CD1c-positive myeloid dendritic cell (primary cell): Measurements from ENCODE around the gene TUSC2.
"Not testable (repeated sequence)": the region's sequence is repeated elsewhere in the genome, so short reads cannot be mapped to it uniquely, and the experiment has no call there.

Source experiments
- DNase-seq: peaks from one replicate; pipeline ENCODE4 v3.0.0-alpha.2; 2016; ENCODE audit errors: extremely low spot score

Gene TUSC2

DNA sequence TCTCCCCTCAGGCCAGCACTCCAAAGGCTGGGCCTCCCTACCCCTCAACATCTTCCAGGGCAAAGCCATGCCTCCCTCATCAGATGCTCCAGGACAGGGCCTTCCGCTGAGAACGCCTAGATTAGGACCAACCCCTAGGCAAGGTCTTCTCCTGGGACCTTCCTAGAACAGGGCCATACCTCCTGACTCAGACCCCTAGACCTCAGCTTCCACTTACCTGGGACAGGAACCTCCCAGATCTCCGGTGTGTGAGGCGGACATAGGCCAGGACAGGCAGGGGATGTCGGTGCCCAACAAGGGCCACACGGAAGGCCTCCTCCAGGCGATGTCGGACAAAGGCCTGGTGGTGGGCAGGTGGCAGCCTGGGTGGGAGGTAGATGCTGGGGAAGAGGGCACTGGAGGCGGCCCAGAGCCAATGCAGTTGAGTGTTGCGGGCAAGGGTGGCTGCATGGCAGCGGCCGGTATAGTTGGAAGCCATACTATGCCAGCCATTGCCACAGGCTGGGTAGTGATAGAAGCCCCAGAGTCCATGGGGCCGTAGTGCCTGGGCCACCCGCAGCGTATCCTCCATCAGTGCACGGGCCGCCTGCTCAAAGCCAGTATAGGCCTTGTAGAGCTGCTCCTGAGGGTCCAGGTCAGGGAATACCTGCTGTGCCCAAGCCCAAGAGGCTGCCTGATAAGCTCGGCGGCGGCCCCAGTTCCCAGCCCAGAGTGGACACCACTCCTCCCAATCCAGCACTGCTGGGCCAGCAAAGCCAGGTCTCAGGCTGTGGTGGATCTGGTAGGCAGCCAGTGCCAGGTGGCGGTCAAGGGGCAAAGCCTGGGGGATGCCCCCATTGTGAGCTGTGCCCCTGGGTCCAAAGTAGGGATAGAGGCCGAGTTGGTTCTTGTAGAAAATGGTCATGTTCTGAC lies 33.3 kb downstream of the TUSC2 start:
- DNase-seq, result no peak

GRCh38 chr3:50294089-50294488 lies 33.9 kb downstream of the TUSC2 start:
- DNase-seq, result no peak

GRCh38 chr3:50293079-50293801 lies 34.8 kb downstream of the TUSC2 start:
- no peak for DNase-seq

DNA sequence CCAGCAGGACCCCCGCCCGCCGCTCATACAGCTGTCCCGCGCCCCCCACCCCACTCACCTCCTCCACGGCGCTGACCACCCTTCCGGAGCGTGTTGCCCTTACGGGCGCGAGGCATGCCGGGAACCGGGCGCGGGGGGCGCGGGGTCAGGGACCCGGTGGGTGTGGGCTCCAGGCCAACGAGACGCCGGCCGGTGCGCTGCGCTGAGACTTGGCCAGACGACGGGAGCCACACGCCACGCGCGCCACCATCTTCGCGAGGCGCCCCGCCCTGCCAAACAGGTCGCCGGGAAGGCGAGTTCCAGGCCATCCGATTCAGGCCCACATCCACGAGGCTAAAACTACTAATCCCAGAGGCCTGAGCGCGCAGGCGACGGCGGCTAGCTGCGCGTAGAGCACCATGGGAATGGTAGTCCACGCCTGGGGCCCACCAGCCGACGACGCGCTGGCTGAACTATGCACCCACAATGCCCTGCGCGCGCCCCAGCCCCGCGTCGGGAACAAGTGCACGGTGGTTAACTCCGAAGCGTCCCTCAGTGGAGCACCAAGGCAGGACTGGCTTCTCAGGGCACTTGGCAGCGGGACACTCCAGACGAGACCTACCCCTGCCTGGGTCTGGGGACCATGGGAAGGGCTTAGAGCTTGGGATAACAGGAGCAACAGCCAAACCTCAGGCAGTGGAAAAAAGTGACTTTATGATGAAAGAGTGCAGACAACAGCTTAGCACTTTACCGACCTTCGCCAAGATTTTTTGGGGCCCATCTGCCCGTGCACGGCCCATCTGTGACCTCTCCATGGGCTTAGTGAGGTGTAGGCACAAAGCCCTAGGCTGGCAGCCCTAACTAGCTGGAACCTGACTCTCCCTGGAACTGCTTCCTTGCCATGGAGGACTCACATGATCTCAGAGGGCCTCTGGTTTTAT lies 35.6 kb downstream of the TUSC2 start, which contains the start of gene IFRD2:
IFRD2 (minus strand) TSS at position 271 of the 920 bp plus-strand sequence; CDS start at position 116, 155 bp downstream.
- peak; percentile 98 for DNase-seq

- no peak for DNase-seq
Observed at GRCh38 chr3:50290161-50290641, 37.8 kb downstream of the TUSC2 start.

DNA sequence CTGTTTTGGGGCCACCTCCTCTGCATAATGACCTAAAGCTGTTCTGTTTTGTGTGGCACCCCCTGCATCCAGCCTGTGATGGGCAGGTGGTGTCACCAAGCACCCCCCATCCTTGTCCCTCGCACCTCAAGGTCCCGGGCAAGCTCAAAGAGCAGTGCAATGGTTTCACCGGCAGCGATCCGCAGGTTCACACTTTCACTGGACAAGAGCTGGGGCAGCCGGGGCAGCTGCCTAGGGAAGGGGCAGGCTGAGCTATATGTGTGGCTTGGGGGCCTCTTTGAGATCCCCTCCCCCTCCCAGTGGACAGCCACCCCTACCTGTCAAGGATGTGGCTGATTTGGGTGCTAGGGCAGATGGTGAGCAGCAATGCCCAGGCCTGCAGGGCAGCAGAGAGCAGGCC lies 38.9 kb downstream of the TUSC2 start:
- DNase-seq, result no peak

DNA sequence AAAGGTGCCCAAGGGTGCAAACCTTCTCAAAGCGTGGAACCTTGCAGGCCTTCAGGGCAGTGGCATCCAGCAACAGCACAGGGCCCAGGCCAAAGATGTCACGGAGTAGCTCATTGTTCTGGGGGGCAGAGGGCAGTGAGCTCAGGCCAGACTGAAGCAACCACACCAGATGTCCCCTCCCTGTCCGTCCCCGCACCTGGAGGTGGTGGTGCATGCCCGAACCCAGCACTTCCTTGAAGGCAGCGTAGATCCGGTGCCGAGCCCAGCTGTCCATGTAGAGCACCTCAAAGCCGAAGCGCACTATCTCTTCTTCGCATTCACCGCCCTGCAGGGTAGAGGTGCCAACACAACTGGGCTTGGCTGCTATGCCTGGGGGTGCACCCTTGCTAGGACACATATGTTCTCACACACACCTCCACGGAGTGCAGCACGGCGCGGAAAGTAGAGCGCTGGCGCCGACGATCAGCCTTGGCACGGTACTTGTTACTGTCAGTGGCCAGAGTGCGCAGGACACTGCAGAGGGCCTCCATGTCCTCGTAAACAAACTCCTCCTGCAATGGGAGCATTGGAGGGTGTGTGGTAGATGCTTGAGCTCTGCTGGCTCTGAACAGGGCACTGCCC lies 39.5 kb downstream of the TUSC2 start:
- DNase-seq, result no peak

DNA sequence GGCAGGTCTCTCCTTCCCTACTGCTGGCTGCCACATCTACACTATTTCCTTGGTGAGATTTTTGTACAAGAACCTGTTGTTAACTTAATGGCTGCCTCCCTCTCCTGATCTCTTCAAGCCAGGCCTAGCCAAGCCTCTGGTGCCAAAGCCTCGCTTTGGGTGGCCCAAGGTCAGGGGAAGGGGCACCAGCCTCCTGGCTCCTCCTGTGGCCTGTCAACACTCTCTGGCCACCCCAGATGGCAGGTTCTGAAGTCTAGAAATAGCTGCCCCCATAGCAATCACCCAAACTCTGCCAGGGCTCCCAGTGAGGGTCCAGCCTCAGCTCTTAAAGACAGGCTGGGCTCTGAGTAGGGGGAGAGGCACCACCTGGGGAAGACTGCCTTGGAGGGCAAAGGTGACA lies 40.8 kb downstream of the TUSC2 start:
- DNase-seq, result no peak

GRCh38 chr3:50286322-50287227 lies 41.4 kb downstream of the TUSC2 start:
- no peak for DNase-seq

DNA sequence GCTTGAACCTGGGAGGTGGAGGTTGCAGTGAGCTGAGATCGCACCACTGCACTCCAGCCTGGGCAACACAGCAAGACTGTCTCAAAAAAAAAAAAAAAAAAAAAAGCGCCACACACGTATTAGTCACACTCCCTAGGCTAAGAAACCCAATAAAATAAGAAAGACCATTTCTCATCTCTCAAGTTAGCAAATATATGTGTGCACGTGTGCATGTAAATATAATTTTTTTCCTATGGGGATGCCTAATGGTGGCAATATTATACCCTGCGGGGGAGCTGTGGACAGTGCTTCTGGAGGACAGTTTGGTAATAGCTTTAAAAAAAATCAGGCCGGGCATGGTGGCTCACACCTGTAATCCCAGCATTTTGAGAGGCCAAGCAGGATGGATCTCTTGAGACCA lies 43.9 kb downstream of the TUSC2 start:
- DNase-seq, result not testable (repeated sequence)

DNA sequence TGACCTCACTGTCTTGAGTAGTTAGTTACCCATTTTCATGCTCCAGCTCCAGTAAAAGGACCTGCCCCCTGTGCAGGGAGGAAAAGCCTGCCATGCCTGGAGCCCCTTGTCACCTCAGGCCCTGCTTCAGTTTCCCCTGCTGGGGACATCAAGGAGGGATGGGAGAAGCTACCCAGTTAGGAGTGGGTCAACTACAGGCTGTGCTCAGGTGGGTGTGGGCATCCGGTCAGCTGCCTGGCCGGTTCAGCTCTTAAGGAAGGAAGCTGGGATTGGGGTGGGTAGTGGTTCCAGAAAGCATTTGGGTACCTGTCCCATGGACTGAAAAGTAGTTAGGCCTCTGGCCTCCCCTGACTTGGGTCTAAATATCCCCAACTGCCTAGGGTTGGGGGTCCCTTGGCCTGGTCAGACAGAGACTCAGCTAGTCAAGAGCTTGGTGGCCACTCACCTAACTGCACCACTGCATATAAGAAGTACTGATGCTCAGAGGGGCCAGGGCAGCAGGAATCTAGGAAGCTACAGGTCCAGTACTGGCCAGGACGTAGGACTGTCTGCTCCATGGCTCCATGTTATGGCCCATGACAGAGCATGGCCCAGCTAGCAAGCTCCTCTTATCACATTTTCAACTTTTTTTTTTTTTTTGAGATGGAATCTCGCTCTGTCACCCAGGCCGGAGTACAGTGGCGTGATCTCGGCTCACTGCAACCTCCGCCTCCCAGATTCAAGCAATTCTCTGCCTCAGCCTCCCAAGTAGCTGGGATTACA lies 48.6 kb downstream of the TUSC2 start:
- DNase-seq, result no peak

DNA sequence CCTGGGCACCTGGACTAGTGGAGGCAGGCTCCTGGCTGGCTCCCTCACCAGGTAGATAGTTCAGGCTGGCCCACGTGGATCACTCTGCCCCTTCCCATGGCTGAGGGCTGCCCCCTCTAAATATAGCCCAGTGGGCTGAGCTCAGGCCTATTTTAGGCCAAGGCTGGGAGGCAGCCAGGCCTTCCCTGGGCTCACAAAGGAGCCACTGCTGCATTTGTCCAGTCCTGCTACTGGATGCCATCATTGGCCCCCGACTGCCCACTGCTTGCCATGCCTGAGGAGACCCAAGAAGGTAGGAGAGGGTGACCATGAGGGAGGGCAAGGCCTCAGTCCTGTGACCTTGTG lies 49.2 kb downstream of the TUSC2 start, which contains the start of gene LSMEM2:
LSMEM2 (plus strand) TSS at position 208 of the 345 bp plus-strand sequence; CDS start at position 235, 27 bp downstream.
- no peak for DNase-seq

DNA sequence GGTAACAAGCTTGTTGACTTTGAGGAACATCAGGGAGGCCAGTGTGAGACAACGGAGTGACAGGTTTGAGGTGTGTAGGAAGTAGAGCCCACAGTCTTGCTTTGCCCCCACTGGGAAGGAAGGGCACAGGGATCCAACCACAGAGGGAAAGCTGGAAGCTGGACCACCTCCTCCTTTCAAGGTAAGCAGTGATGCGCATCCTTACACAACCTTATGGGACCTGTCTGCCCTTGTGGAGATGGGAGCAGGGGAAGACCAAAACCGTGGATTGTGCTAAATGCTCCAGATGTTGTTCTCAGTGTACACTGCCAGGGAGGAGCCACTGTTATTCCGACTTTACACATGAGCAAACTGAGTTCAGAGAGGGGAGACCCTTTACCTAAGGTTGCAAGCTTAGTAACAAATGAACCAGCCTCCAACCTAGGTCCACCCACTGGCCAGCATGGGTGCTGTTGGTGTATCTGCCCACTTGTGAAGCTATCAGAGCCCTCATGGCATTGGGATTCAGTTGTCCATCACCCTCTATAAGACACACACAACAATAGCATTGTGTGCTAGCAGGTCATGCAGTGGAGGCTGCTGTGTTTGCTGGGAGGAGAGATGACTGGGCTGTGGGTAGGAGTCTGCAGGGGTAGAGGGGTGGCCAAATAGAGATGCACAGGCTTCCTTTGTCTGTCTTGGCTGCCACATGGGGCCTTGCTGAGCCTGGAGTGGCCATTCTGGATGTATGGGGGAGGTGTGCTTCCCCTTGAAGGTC lies 49.7 kb downstream of the TUSC2 start:
- DNase-seq, result no peak

DNA sequence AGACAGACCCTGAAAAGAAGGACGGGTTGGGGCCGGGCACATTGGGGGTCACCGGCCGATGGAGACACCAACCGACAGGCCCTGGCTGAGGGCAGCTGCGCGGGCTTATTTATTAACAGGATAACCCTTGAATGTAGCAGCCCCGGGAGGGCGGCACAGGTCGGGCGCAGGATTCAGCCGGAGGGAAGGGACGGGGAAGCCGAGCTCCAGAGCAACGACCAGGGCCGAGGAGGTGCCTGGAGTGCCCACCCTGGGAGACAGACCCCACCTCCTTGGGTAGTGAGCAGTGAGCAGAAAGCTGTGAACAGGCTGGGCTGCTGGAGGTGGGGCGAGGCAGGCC lies 51.3 kb downstream of the TUSC2 start:
- no peak for DNase-seq

- peak; percentile 42 for DNase-seq
Observed at GRCh38 chr3:50275996-50276761, 51.8 kb downstream of the TUSC2 start.

- no peak for DNase-seq
Observed at GRCh38 chr3:50275141-50275995, 52.7 kb downstream of the TUSC2 start.
